Caki2 (cell line): ENCODE data around the gene ZFHX3. TPM values are rescaled to one million over a fixed set of nuclear protein-coding genes. Genes with fewer than 3 reads are reported as not detected.

ENCODE experiments used
- DNase-seq: peaks from one replicate; pipeline ENCODE4 v3.0.0-alpha.2; 2015; ENCODE audit warnings: low read depth
- in situ Hi-C: cut with HindIII; loops from 2 replicates; pipeline ENCODE4 v1.10.0; 2016; ENCODE audit warnings: low sequenced_read_pairs, low pct_unique_long_range_greater_than_20kb, mixed read lengths
- total RNA-seq: library from RNA; depleted of rRNA; stranded (reverse); fragments of >200 nt; shearing (Covaris generic); gene quantifications from 2 replicates; pipeline ENCODE4 v1.2.3, GENCODE V29; 2014; ENCODE audit warnings: low replicate concordance

The ZFHX3 gene
- total RNA-seq, 1 experiment from 2014 or later, result 1.6 TPM

GRCh38 chr16:73071131-73071940 lies 23.4 kb upstream of the ZFHX3 start:
- in situ Hi-C loops, result no loop called here
- peak; percentile 80 for DNase-seq

GRCh38 chr16:73069581-73070262 lies 21.8 kb upstream of the ZFHX3 start:
- DNase-seq, result no peak
- in situ Hi-C loops, result no loop called here

GRCh38 chr16:73068541-73069401 lies 20.8 kb upstream of the ZFHX3 start:
- DNase-seq, result peak; percentile 85
- in situ Hi-C loops, result no loop called here

GRCh38 chr16:73067671-73068540 lies 20.0 kb upstream of the ZFHX3 start:
- in situ Hi-C loops, result no loop called here
- no peak for DNase-seq

- no peak for DNase-seq
- in situ Hi-C loops, result no loop called here
Observed at GRCh38 chr16:73066927-73067670, 19.2 kb upstream of the ZFHX3 start.

- in situ Hi-C loops, result no loop called here
- DNase-seq, result no peak
Observed at GRCh38 chr16:73066331-73066926, 18.5 kb upstream of the ZFHX3 start.

GRCh38 chr16:73065632-73066330 lies 17.9 kb upstream of the ZFHX3 start:
- in situ Hi-C loops, result no loop called here
- DNase-seq, result no peak

GRCh38 chr16:73064994-73065545 lies 17.1 kb upstream of the ZFHX3 start:
- in situ Hi-C loops, result no loop called here
- DNase-seq, result no peak

GRCh38 chr16:73064212-73064993 lies 16.5 kb upstream of the ZFHX3 start:
- in situ Hi-C loops, result no loop called here
- DNase-seq, result no peak

GRCh38 chr16:73063854-73064211 lies 15.9 kb upstream of the ZFHX3 start:
- in situ Hi-C loops, result no loop called here
- DNase-seq, result no peak

GRCh38 chr16:73062743-73063733 lies 15.1 kb upstream of the ZFHX3 start:
- in situ Hi-C loops, result no loop called here
- no peak for DNase-seq

- in situ Hi-C loops, result no loop called here
- DNase-seq, result no peak
Observed at GRCh38 chr16:73062001-73062616, 14.2 kb upstream of the ZFHX3 start.

GRCh38 chr16:73060892-73061490 lies 13.1 kb upstream of the ZFHX3 start:
- DNase-seq, result no peak
- in situ Hi-C loops, result no loop called here
